Memory B cell (primary cell): ENCODE measurements around the gene DIP2C.
"Not testable (repeated sequence)": the region's sequence is repeated elsewhere in the genome, so short reads cannot be mapped to it uniquely, and the experiment has no call there.

Experiments
- ATAC-seq: fragments of 150-1000 bp; cut with Tn5 transposase; 2 replicates; pipeline ENCODE4 v1.10.0; 2021; ENCODE audit warnings: low read depth, mild to moderate bottlenecking, moderate library complexity
- DNase-seq, 2 donors: peaks; one replicate each; pipeline ENCODE4 v3.0.0; 2022; ENCODE audit warnings: low spot score in 2 of 2
- H3K27ac Mint-ChIP-seq: one replicate; pipeline ENCODE4 v1.8.0; 2022; ENCODE audit warnings: mild to moderate bottlenecking, moderate library complexity, mixed read lengths
- H3K27me3 Mint-ChIP-seq: one replicate; pipeline ENCODE4 v1.8.0; 2022; ENCODE audit warnings: mixed read lengths
- H3K36me3 Mint-ChIP-seq: one replicate; pipeline ENCODE4 v1.8.0; 2022; ENCODE audit warnings: mild to moderate bottlenecking, mixed read lengths
- H3K4me1 Mint-ChIP-seq: one replicate; pipeline ENCODE4 v1.8.0; 2022; ENCODE audit warnings: mixed read lengths
- H3K4me3 Mint-ChIP-seq: one replicate; pipeline ENCODE4 v1.8.0; 2022; ENCODE audit warnings: mild to moderate bottlenecking, moderate library complexity, mixed read lengths
- H3K9me3 Mint-ChIP-seq: one replicate; pipeline ENCODE4 v1.8.0; 2022; ENCODE audit warnings: mixed read lengths

DIP2C gene

DNA sequence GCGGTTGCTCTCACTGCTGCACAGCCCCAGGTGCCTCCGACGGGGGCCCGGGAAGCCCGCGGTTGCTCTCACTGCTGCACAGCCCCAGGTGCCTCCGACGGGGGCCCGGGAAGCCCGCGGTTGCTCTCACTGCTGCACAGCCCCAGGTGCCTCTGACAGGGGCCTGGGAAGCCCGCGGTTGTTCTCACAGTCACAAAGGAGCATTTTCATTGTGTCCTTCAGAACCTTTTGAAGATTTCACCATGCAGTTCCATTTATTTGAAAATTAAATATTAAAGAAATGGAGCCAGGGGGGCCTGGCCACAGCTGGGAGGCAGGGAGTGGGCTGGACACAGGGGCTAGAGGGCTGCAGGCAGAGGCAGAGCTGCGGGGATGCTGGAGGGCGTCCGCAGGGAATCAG, 321.4 kb downstream of the DIP2C start:
- H3K4me1 Mint-ChIP-seq, H3K27me3 Mint-ChIP-seq, H3K27ac Mint-ChIP-seq, H3K36me3 Mint-ChIP-seq, DNase-seq, H3K9me3 Mint-ChIP-seq, H3K4me3 Mint-ChIP-seq: not testable (repeated sequence)
- peak; percentile 41 for ATAC-seq

DNA sequence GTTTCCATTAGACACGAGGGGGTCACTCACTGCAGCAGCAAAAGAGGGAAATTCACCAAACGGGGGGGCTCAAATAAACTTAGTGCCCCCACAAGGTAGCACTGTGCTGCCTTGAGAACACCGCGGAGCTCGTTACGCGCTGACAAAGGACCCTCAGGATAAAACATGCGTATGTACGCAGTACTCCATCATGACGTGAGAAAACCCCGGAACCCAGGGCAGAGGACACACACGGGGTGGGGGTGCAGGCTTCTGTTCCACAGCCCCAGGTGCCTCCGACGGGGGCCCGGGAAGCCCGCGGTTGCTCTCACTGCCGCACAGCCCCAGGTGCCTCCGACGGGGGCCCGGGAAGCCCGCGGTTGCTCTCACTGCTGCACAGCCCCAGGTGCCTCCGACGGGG, 321.8 kb downstream of the DIP2C start:
- Mint-ChIP-seq H3K36me3 (no peaks in the 10 kb centered on the region), H3K9me3 (no peaks in the 10 kb centered on the region), H3K4me3 (no peak overlapping the region), H3K27me3 (peaks cover 3% of the 10 kb centered on the region), H3K4me1 (peaks cover 7% of the 10 kb centered on the region), H3K27ac (no peak overlapping the region)
- ATAC-seq (no peak), DNase-seq (no peak)

DNA sequence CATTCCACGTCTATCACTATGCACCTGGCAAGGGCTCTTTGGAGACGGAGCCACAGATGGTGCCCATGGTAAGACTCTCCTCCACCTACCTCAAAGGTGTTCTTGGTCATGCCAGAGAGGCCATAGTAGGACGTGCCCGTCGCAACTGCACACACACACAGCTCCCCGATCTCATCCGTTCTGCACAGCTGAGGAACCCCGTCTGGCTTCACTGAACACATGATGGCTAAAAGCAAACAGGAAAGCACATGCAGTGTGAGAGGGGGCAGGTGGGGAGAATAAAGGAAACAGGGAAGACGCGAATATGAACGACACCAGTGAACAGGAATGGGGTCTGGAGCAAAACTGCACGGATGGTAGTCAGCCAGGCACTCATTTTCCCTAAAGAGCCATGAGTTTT, 323.3 kb downstream of the DIP2C start:
- peaks cover 3% of the 10 kb centered on the region for H3K36me3 Mint-ChIP-seq
- ATAC-seq (peak; percentile 63), DNase-seq (no peak)
- H3K27me3 Mint-ChIP-seq: peaks cover 7% of the 10 kb centered on the region
- H3K4me3 Mint-ChIP-seq: no peak overlapping the region
- H3K27ac Mint-ChIP-seq: no peak overlapping the region
- H3K4me1 Mint-ChIP-seq: peaks cover 13% of the 10 kb centered on the region
- H3K9me3 Mint-ChIP-seq: no peaks in the 10 kb centered on the region

DNA sequence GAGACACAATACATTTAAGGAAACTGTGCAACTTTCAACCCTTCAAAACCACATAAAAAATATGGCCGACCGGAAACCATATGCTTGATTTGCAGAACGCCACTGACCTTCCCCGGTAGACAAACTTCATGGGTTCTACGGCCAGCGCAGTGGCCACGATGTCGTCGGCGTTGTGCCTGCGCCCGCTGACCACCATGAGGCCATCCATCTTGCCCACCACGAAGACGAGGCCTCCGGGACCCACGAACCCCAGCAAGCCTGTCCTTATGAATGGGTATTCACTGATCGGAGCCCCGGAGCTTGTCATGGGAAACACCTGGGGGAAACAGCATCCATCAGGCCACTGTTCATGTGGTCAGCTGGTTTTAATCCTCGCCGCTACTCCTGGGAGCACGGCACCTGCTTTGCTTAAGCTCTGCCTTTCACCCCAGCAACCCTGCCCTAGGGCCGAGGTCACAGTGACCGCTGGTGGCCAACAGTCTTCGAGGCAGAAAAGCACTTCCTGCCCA, 325.1 kb downstream of the DIP2C start:
- Mint-ChIP-seq H3K36me3 (peaks cover 3% of the 10 kb centered on the region), H3K4me1 (peaks cover 13% of the 10 kb centered on the region), H3K27me3 (peaks cover 4% of the 10 kb centered on the region), H3K27ac (no peak overlapping the region), H3K9me3 (no peaks in the 10 kb centered on the region), H3K4me3 (no peak overlapping the region)
- ATAC-seq: no peak
- DNase-seq: no peak

DNA sequence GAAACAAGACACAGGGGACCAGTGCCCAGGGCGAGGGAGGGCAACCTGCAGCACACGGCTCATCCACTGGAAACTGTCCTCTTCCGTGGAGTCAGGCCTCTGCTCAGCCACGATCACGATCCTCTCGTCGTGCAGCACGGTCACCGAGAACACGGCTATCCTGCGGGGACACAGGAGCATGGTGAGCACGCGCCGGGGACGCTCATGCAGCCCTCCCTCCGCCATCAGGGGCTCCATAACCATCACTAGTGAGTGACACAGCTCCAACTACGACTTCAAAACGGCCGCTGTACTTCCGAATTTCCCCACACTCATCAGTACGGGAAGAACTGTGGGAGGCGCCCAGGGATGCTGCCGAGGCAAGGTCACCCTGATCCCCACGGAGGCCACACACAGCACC, 326.3 kb downstream of the DIP2C start:
- Mint-ChIP-seq H3K27me3 (peaks cover 6% of the 10 kb centered on the region), H3K4me3 (no peak overlapping the region), H3K9me3 (no peaks in the 10 kb centered on the region), H3K27ac (no peak overlapping the region), H3K36me3 (peaks cover 5% of the 10 kb centered on the region), H3K4me1 (peaks cover 13% of the 10 kb centered on the region)
- DNase-seq (no peak), ATAC-seq (no peak)

DNA sequence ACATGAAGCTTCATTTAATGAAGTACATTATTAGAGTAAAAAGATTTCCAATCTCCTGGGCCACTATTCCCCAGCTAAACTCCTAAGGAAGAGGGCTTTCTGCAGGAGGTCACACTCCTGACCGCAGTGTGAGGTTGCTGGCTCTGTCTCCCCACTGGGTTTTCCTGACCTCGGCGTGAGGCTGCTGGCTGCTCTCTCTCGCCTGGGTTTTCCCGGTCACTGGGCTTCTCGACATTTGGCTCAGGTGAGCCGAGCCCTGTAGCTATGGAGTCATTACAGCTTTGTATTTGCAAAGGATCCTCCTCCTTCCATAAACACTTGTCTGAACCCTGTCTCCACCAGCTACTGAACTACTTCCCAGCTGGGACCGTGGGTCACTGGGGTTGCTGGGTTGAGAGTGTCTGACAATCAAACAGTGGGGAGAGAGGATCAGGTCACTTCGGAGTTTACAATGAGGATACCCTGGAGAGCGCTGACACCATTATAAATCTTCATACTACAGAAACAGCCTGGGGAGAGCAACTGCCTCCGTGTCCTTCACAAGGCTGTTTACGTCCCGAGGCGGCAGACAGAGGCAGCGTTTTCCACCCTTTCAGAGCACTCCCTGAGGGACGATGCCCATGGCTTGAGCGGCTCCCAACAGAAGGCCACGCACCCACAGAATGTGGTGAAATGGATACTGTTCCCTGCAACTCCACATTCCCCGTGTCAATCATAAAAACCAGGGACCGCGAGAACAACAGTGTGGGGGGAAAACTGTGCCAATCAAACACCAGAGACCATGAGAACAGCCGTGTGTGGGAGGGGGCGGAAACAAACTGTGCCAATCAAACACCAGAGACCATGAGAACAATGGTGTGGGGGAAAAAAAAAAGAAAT, 328.0 kb downstream of the DIP2C start:
- DNase-seq (no peak), ATAC-seq (no peak)
- Mint-ChIP-seq H3K36me3 (peaks cover 5% of the 10 kb centered on the region), H3K27ac (no peak overlapping the region), H3K4me1 (peaks cover 11% of the 10 kb centered on the region), H3K4me3 (peak overlapping the region; percentile 59), H3K9me3 (no peaks in the 10 kb centered on the region), H3K27me3 (peaks cover 6% of the 10 kb centered on the region)

DNA sequence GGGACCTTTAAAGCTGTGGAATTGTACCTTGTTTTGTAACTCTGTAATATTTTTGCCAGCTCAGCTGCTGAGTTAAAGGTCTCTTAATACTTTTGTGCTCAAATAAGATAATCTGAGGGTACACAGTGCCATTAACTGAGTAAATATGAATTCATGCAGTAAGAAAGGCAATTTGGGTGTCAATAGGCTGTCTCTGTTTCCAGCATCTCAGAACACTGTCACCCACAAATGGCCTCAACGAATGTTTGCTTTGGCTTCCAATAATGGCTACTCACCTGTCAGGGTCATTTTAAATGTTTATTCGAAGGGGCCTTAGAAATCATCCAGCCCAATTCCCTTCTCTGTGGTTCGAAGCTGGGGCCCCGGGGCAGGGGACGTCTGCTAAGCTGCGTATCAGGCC, 328.8 kb downstream of the DIP2C start:
- DNase-seq (no peak), ATAC-seq (no peak)
- peaks cover 7% of the 10 kb centered on the region for H3K4me1 Mint-ChIP-seq
- H3K27ac Mint-ChIP-seq: no peak overlapping the region
- H3K27me3 Mint-ChIP-seq: peaks cover 6% of the 10 kb centered on the region
- no peaks in the 10 kb centered on the region for H3K9me3 Mint-ChIP-seq
- peaks cover 5% of the 10 kb centered on the region for H3K36me3 Mint-ChIP-seq
- no peak overlapping the region for H3K4me3 Mint-ChIP-seq

DNA sequence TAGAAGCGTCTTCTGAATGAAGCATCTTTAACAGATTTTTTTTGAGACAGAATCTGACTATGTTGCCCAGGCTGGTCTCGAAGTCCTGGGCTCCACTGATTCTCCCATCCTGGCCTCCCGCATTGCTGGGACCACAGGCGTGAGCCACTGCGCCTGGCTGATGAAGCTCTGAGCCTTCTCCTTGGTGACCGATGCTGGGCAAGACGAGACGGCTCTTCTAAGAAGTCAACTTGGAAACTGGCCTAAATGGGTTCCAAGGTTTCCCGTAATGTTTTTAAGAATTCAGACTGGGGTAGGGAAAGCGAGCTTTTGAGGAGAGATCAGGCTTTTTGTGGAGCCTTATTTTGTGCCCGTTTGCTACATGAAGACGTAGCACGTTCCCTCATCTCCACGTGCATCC, 329.7 kb downstream of the DIP2C start:
- H3K27me3 Mint-ChIP-seq: peaks cover 6% of the 10 kb centered on the region
- ATAC-seq: no peak
- H3K9me3 Mint-ChIP-seq: no peaks in the 10 kb centered on the region
- H3K4me1 Mint-ChIP-seq: peaks cover 7% of the 10 kb centered on the region
- peaks cover 5% of the 10 kb centered on the region for H3K36me3 Mint-ChIP-seq
- H3K4me3 Mint-ChIP-seq: no peak overlapping the region
- DNase-seq: no peak
- no peak overlapping the region for H3K27ac Mint-ChIP-seq

DNA sequence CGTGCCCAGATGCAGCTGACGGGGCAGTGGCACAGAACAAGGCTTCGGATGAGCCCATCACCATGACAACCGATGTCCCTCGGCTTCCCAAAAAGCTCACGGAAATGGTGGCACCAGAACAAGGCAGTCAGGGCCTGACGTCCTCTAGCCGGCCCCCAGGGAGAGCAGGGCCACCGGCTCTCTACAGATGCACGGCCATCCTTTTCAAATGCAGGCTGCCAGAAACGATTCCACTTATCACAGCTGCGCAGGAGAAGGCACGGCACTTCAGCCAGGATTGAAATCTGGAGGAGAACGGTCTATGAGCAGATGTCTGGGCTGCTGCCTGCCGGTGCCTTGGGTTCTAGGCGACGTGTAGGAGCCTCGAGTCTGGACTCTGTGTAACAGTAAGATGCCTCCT, 330.4 kb downstream of the DIP2C start:
- H3K36me3 Mint-ChIP-seq: peaks cover 5% of the 10 kb centered on the region
- H3K27me3 Mint-ChIP-seq: peaks cover 6% of the 10 kb centered on the region
- DNase-seq: no peak
- H3K4me1 Mint-ChIP-seq: peaks cover 7% of the 10 kb centered on the region
- no peak overlapping the region for H3K4me3 Mint-ChIP-seq
- ATAC-seq: no peak
- H3K27ac Mint-ChIP-seq: no peak overlapping the region
- no peaks in the 10 kb centered on the region for H3K9me3 Mint-ChIP-seq

DNA sequence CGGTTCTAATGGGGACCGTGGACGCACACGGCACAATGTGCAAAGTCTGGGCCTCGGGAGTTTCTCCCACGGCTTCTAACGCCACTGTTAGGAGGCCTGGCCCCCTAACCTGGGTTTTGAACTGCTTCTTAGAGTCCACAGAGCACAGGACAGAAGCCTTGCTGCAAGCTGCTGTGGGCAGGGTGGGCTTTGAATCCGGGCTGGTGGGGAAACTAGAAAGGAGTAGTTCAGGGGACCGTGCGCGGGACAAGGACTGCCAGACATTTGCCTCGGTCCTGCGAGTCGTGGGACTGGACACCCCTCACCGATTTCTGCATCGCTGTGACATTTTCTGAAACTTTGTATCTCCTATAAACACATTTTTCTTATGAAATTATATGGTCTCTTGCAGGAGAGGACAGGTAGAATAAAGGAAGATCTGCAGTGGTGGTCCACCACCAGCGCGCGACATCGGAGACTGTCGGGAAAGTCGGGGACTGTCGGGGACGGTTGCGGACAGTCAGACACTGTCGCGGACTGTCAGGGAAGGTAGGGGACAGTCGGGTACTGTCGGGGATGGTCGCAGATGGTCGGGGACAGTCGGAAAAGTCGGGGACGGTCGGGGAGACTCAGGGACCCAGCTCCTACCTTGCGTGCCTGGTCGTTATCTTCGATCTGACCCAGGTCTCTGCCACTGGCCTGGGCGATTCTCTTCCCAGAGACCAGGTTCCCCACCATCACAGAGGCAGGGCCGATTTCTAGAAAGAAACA, 332.1 kb downstream of the DIP2C start:
- DNase-seq: no peak
- H3K27me3 Mint-ChIP-seq: peaks cover 6% of the 10 kb centered on the region
- peaks cover 5% of the 10 kb centered on the region for H3K36me3 Mint-ChIP-seq
- peaks cover 5% of the 10 kb centered on the region for H3K4me1 Mint-ChIP-seq
- H3K4me3 Mint-ChIP-seq: no peak overlapping the region
- H3K9me3 Mint-ChIP-seq: no peaks in the 10 kb centered on the region
- no peak overlapping the region for H3K27ac Mint-ChIP-seq
- ATAC-seq: no peak

DNA sequence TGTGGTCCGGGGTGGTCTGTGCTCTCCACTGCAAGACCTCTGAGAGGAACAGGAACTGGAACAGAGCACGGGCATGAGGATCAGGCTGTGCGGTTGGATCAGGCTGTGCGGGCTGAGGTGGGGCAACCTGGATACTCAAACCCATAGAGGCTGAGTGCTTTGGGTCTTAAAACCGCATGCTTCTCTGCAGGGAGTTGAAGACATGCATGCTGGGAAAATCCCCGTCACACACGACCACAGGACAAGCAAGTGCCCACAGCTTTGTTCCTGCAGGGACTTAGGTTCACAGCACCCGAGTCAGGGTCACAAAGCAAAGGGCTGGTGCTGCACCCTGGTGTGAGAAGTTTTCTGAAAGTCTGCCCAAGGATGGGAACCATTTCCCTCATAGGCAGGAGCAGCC, 333.0 kb downstream of the DIP2C start:
- Mint-ChIP-seq H3K27ac (no peak overlapping the region), H3K4me1 (no peaks in the 10 kb centered on the region), H3K27me3 (peaks cover 2% of the 10 kb centered on the region), H3K9me3 (no peaks in the 10 kb centered on the region), H3K4me3 (no peak overlapping the region), H3K36me3 (peaks cover 2% of the 10 kb centered on the region)
- DNase-seq (no peak), ATAC-seq (peak; percentile 58)

DNA sequence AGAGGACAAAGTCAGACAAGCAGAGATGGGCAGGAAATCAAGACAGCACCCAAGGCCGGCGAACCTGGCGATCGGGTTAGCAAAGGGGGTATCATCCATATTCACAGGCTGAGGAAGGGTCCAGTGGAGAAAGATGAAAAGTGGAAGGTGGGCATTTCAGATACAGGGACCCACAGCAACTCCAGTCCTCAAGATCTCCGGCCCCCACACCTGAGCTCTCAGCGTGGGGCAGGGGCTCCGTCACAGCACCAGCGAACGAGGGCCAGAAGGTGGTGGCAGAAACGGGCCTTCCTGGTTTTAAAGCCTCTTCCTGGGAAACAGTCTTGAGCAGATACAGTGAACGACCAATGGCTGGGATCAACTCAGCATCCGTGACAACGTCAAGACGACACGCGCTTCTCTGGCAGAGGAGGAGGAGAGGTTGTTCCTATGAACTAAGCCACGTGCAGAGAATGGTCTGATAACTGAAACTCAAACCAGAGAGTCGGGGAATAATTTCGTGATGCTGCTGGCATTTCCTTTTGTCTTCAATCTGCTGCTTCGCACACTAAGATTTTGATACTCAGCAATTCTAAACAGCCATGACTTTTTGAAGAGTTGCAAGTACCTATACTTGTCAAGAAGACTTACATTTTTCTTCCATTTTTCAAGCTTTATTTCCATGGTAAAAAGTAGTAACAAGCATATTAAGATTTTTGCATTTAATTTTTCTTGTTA, 334.4 kb downstream of the DIP2C start:
- ATAC-seq (no peak), DNase-seq (no peak)
- Mint-ChIP-seq H3K4me1 (no peaks in the 10 kb centered on the region), H3K27ac (no peak overlapping the region), H3K9me3 (no peaks in the 10 kb centered on the region), H3K36me3 (peaks cover 2% of the 10 kb centered on the region), H3K27me3 (peaks cover 2% of the 10 kb centered on the region), H3K4me3 (no peak overlapping the region)

DNA sequence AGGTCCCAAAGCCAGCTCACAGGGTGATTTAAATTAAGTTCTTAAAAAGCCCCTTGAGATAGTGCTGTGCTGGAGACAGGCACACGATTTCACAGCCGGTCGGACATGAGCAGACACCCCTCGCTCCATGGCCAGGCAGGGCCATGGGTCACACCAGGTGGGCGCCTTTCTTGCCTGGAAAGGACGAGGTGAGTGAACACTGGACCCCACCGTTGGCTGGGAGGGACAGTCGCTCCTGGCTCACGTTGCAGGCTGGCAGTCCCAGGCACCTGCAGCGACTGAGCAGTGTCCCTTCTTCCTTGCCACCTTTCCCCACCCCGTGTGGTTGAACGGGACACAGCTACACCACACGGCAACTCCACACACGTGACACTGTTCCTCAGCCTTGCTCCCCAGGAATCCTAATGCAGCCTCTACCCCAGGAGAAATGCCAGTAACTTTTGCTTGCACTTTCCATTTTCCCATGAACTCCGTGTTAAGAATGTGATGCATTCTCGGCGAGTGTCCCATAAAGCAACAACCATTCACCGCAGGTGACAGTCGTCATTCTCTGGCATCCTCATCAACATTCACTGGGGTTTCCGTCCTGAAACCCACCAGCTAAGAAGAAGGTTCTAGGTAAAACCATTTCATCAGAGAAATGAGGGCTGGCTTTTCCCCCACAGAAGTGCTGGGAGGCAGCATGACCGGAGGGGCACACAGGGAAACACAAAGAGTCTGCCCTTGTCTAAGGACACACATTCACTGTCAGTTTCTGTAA, 336.8 kb downstream of the DIP2C start:
- Mint-ChIP-seq H3K36me3 (no peaks in the 10 kb centered on the region), H3K27ac (no peak overlapping the region), H3K27me3 (no peaks in the 10 kb centered on the region), H3K4me1 (no peaks in the 10 kb centered on the region), H3K4me3 (no peak overlapping the region), H3K9me3 (no peaks in the 10 kb centered on the region)
- ATAC-seq (no peak), DNase-seq (no peak)
